Measurements from ENCODE around the gene LHPP. TPM values are rescaled to one million over a fixed set of nuclear protein-coding genes. Genes with fewer than 3 reads are reported as not detected.
"Not testable (repeated sequence)": the region's sequence is repeated elsewhere in the genome, so short reads cannot be mapped to it uniquely, and the experiment has no call there.

The LHPP gene
- total and polyA plus RNA-seq, 11 donors: 5.6 to 23.5 (median 13.2) TPM

DNA sequence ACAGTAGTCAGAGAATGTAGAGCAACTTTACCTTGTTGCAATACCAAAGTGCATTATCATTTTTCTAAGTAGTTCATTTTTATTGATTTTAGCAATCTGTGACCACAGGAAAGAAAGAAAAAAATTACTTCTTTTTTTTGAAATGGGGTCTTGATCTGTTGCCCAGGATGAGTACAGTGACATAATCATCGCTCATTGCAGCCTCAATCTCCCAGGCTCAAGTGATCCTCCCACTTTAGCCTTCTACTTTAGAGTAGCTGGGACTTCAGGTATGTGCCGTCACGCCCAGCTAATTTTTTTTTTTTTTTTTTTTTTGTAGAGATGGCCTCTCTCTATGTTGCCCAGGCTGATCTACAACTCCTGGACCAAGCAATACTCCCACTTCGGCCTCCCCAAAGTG lies 31.5 kb upstream of the LHPP start:
- whole genome bisulfite sequencing, 4 donors: 80 to 93% (median 91%) methylated on average over 4 of the region's 4 CpGs
- intact Hi-C loops (cut with DNase I): no loop called here
- DNase-seq: no peak
- Histone ChIP-seq H3K9me3 (no peaks in the 10 kb centered on the region), H3K36me3 (no peaks in the 10 kb centered on the region), H3K27ac (no peak overlapping the region), H3K27me3 (peaks cover 0 to 29% (median 4%) of the 10 kb centered on the region in 9 donors), H3K4me3 (no peak overlapping the region), H3K4me1 (no peaks in the 10 kb centered on the region)
- ATAC-seq: no peak
- no peak for TF ChIP-seq POLR2A (IDR thresholded peaks at IDR 0.05)
- TF ChIP-seq, protein P1, sequence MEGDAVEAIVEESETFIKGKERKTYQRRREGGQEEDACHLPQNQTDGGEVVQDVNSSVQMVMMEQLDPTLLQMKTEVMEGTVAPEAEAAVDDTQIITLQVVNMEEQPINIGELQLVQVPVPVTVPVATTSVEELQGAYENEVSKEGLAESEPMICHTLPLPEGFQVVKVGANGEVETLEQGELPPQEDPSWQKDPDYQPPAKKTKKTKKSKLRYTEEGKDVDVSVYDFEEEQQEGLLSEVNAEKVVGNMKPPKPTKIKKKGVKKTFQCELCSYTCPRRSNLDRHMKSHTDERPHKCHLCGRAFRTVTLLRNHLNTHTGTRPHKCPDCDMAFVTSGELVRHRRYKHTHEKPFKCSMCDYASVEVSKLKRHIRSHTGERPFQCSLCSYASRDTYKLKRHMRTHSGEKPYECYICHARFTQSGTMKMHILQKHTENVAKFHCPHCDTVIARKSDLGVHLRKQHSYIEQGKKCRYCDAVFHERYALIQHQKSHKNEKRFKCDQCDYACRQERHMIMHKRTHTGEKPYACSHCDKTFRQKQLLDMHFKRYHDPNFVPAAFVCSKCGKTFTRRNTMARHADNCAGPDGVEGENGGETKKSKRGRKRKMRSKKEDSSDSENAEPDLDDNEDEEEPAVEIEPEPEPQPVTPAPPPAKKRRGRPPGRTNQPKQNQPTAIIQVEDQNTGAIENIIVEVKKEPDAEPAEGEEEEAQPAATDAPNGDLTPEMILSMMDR (IDR thresholded peaks at IDR 0.05): no peak

DNA sequence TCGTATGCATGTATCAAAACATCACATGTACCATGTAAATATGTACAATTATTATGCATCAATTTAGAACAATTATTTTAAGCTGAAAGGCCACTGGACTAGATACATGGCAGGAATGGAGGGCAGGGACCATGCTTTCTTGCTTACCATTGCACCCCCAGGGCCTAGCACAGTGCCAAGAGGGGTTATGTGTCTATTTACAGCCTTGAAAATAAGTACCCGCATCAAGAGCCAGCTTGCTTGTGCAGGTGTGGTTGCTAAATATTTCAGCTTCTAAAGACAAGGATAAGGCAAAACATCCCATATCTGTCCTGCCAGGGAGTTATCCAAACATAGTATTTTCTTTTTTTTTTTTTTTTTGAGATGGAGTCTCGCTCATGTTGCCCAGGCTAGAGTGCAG lies 28.2 kb upstream of the LHPP start:
- H3K4me1 ChIP-seq: no peaks in the 10 kb centered on the region
- intact Hi-C loops (cut with DNase I): no loop called here
- no peak overlapping the region for H3K27ac ChIP-seq
- TF ChIP-seq POLR2A (IDR thresholded peaks at IDR 0.05): no peak
- TF ChIP-seq, protein P1 (IDR thresholded peaks at IDR 0.05): no peak
- H3K9me3 ChIP-seq: no peaks in the 10 kb centered on the region
- 76 to 83% (median 81%) methylated on average over 3 of the region's 3 CpGs for WGBS, 4 donors
- peaks cover 0 to 14% (median 3%) of the 10 kb centered on the region in 9 donors for H3K27me3 ChIP-seq
- H3K36me3 ChIP-seq: no peaks in the 10 kb centered on the region
- DNase-seq (no peak), ATAC-seq (no peak)
- H3K4me3 ChIP-seq: no peak overlapping the region

DNA sequence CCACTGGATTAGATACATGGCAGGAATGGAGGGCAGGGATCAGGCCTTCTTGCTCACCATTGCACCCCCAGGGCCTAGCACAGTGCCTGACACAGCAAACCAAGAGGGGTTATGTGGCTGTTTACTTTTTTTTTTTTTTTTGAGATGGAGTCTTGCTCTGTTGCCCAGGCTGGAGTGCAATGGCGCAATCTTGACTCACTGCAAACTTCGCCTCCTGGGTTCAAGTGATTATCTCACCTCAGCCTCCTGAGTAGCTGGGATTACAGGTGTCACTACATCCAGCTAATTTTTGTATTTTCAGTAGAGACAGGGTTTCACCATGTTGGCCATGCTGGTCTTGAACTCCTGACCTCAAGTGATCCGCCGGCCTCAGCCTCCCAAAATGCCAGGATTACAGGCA lies 25.9 kb upstream of the LHPP start:
- H3K27ac ChIP-seq; ATAC-seq; H3K4me1 ChIP-seq; H3K9me3 ChIP-seq; DNase-seq; intact Hi-C loops (cut with DNase I); H3K36me3 ChIP-seq; H3K4me3 ChIP-seq; H3K27me3 ChIP-seq: not testable (repeated sequence)
- WGBS, 4 donors: 93 to 97% (median 96%) methylated on average over 4 of the region's 4 CpGs

DNA sequence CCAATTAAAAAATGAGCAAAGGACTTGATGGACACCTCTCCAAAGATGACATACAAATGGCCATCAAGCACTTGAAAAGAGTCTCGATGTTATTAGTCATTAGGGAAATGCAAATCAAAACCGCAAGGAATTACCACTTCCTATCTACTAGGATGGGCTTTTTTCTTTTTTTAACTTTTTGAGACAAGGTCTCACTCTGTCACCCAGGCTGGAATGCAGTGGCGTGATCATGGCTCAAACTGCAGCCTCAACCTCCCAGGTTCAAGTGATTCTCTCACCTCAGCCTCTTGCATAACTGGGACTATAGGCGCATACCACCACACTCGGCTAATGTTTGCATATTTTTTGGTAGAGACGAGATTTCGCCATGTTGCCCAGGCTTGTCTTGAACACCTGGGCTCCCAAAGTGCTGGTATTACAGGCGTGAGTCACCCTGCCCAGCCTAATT lies 25.4 kb upstream of the LHPP start:
- TF ChIP-seq, protein P1 (IDR thresholded peaks at IDR 0.05): no peak
- TF ChIP-seq POLR2A (IDR thresholded peaks at IDR 0.05): no peak
- Histone ChIP-seq H3K36me3 (no peaks in the 10 kb centered on the region), H3K4me1 (no peaks in the 10 kb centered on the region), H3K27me3 (peaks cover 0 to under 1% (median 0%) of the 10 kb centered on the region in 9 donors), H3K9me3 (no peaks in the 10 kb centered on the region), H3K27ac (no peak overlapping the region), H3K4me3 (no peak overlapping the region)
- no peak for ATAC-seq
- DNase-seq: no peak
- 77 to 83% (median 79%) methylated on average over 8 of the region's 8 CpGs for WGBS, 4 donors
- intact Hi-C loops (cut with DNase I): no loop called here

DNA sequence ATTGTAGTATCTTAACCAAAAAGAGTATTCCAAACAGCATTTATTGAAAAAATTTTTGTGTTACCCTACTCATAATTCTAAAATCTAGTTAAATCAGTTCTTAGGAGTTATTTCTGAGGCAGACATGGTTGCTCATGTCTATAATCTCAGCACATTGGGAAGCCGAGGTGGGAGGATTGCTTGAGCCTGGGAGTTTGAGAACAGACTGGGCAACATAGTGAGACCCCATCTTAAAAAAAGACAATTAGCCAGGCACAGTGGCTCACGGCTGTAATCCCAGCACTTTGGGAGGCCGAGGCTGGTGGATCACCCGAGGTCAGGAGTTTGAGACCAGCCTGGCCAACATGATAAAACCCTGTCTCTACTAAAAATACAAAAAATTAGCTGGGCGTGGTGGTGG lies 19.9 kb upstream of the LHPP start:
- H3K9me3 ChIP-seq; H3K27ac ChIP-seq; H3K4me3 ChIP-seq; DNase-seq; intact Hi-C loops (cut with DNase I); H3K36me3 ChIP-seq; ATAC-seq; H3K4me1 ChIP-seq: not testable (repeated sequence)
- WGBS, 4 donors: 82 to 87% (median 84%) methylated on average over 5 of the region's 5 CpGs
- H3K27me3 ChIP-seq: peaks cover under 1 to 51% (median 17%) of the 10 kb centered on the region in 9 donors

All from heart left ventricle (tissue), 16 donors.